Lower lobe of right lung (tissue), 2 donors: ENCODE measurements around the gene CLPTM1L. TPM values are rescaled to one million over a fixed set of nuclear protein-coding genes. Genes with fewer than 3 reads are reported as not detected.

ENCODE experiments used
- ATAC-seq, 2 donors: fragments of 200-7000 bp; cut with Tn5 transposase; one replicate each; pipeline ENCODE4 v1.9.1; 2020 to 2022; ENCODE audit warnings: mild to moderate bottlenecking in 2 of 2, moderate library complexity in 2 of 2
- DNase-seq: peaks from one replicate; pipeline ENCODE4 v3.0.0-alpha.2; 2020
- H3K27ac ChIP-seq: fragments of 200-600 bp; one replicate; pipeline ENCODE4 v1.8.0; 2022
- H3K27me3 ChIP-seq: fragments of 200-600 bp; one replicate; pipeline ENCODE4 v1.8.0; 2022; ENCODE audit warnings: low read depth
- H3K36me3 ChIP-seq: fragments of 200-600 bp; one replicate; pipeline ENCODE4 v1.8.0; 2022; ENCODE audit warnings: mild to moderate bottlenecking
- H3K4me1 ChIP-seq: fragments of 200-600 bp; one replicate; pipeline ENCODE4 v1.8.0; 2022
- H3K4me3 ChIP-seq: fragments of 200-600 bp; one replicate; pipeline ENCODE4 v1.8.0; 2022; ENCODE audit warnings: mild to moderate bottlenecking
- H3K9me3 ChIP-seq: fragments of 200-600 bp; one replicate; pipeline ENCODE4 v1.8.0; 2022
- CTCF ChIP-seq: fragments of 200-600 bp; IDR thresholded peaks from one replicate; pipeline ENCODE4 v1.8.0; 2022; ENCODE audit warnings: antibody characterized with exemption, mild to moderate bottlenecking
- intact Hi-C: fragments of 100-400 bp; cut with DNase I; formaldehyde crosslinking; loops from one replicate; pipeline ENCODE4 v1.11.0; 2022
- long read RNA-seq: library from polyadenylated mRNA; unstranded; transcript quantifications from one replicate; pipeline ENCODE4 v2.0.0, GENCODE V29; 2021
- total RNA-seq: library from RNA; stranded (reverse); fragmentation: NEBNext Ultra II Directional; extraction: Animal tissue kit (Norgen Biotek cat#: 25700); gene quantifications from one replicate; pipeline ENCODE4 v1.2.1, GENCODE V29; 2021
- donor health status: DM: no; HTN: yes; CAD: no; lungs with severe emphysema.

CLPTM1L gene
- 135 TPM for total RNA-seq
- long read RNA-seq, transcript CLPTM1L-201 (17 exons, 2,500 nt) = major isoform, 549 of 722 reads
- long read RNA-seq, transcript CLPTM1L-215 (4 exons, 382 nt) = minor isoform, 8 of 722 reads
- long read RNA-seq, partial matches to known transcripts = 52 of 722 reads
- long read RNA-seq, other reads (novel, unspliced or antisense) = 111 of 722 reads

GRCh38 chr5:1344975-1345838, at the start of gene CLPTM1L:
CLPTM1L (minus strand) TSS chr5:1345099; CDS start chr5:1344841, 258 bp downstream.
- peak; percentile 92 to 94 for ATAC-seq
- peak; percentile 92 for DNase-seq
- peak within 1 kb of the TSS; percentile 94 for H3K4me3 ChIP-seq
- no peaks in the 10 kb centered on the region for H3K9me3 ChIP-seq
- H3K27ac ChIP-seq = peak within 1 kb of the TSS; percentile 92
- intact Hi-C loops = no loop called here
- no peak for TF ChIP-seq CTCF
- H3K36me3 ChIP-seq = peaks cover 28% of the 10 kb centered on the region
- H3K27me3 ChIP-seq = no peaks in the 10 kb centered on the region
- peaks cover 35% of the 10 kb centered on the region for H3K4me1 ChIP-seq

- H3K27me3 ChIP-seq = peaks cover 47% of the 10 kb centered on the region
These were observed 48.9 kb upstream of the CLPTM1L start for GRCh38 chr5:1393571-1394501.

GRCh38 chr5:1392801-1393565, 48.1 kb upstream of the CLPTM1L start:
- peak in 1 of 2 donors; percentile 26 for ATAC-seq
- H3K4me1 ChIP-seq = no peaks in the 10 kb centered on the region
- H3K9me3 ChIP-seq = no peaks in the 10 kb centered on the region
- H3K4me3 ChIP-seq = no peak overlapping the region
- DNase-seq = peak; percentile 36
- TF ChIP-seq CTCF = no peak
- intact Hi-C loops = no loop called here
- H3K27ac ChIP-seq = no peak overlapping the region
- no peaks in the 10 kb centered on the region for H3K36me3 ChIP-seq
- peaks cover 47% of the 10 kb centered on the region for H3K27me3 ChIP-seq

More at GRCh38 chr5:1393571-1394501, 48.9 kb upstream of the CLPTM1L start:
- DNase-seq (peak; percentile 30), ATAC-seq (no peak)
- Histone ChIP-seq H3K9me3 (no peaks in the 10 kb centered on the region), H3K4me3 (no peak overlapping the region), H3K4me1 (no peaks in the 10 kb centered on the region), H3K27ac (no peak overlapping the region), H3K36me3 (no peaks in the 10 kb centered on the region)
- no peak for TF ChIP-seq CTCF
- intact Hi-C loops = no loop called here

GRCh38 chr5:1392261-1392660, 47.4 kb upstream of the CLPTM1L start:
- intact Hi-C loops = no loop called here
- Histone ChIP-seq H3K36me3 (no peaks in the 10 kb centered on the region), H3K4me1 (no peaks in the 10 kb centered on the region), H3K9me3 (no peaks in the 10 kb centered on the region), H3K27ac (no peak overlapping the region), H3K27me3 (peaks cover 47% of the 10 kb centered on the region), H3K4me3 (no peak overlapping the region)
- TF ChIP-seq CTCF = no peak
- ATAC-seq (no peak), DNase-seq (peak; percentile 27)
